Spinal cord (tissue), 10 donors: ENCODE results near the gene EIF5AL1. TPM values are rescaled to one million over a fixed set of nuclear protein-coding genes. Genes with fewer than 3 reads are reported as not detected.

Experiments used
- DNase-seq, 6 donors: peaks; one replicate each; pipeline versions ENCODE4 v3.0.0 to v3.0.0-alpha.2; 2013 to 2015; ENCODE audit warnings: low spot score in 6 of 6, low read depth in 4 of 6
- H3K27ac ChIP-seq: one replicate; pipeline ENCODE4 v1.5.1; 2013; ENCODE audit warnings: low read depth, low read length, control low read depth
- H3K27me3 ChIP-seq: one replicate; pipeline ENCODE4 v1.6.1; 2013; ENCODE audit warnings: low read length; ENCODE audit not compliant: control insufficient read depth, insufficient read depth
- H3K36me3 ChIP-seq: one replicate; pipeline ENCODE4 v1.6.1; 2013; ENCODE audit warnings: low read length; ENCODE audit not compliant: control insufficient read depth, insufficient read depth
- H3K4me1 ChIP-seq: one replicate; pipeline ENCODE4 v1.6.1; 2013; ENCODE audit warnings: low read length; ENCODE audit not compliant: control insufficient read depth, insufficient read depth
- H3K4me3 ChIP-seq: one replicate; pipeline ENCODE4 v1.5.1; 2013; ENCODE audit warnings: low read depth, low read length, control low read depth
- H3K9me3 ChIP-seq: one replicate; pipeline ENCODE4 v1.6.1; 2013; ENCODE audit warnings: low read length; ENCODE audit not compliant: control insufficient read depth, insufficient read depth
- WGBS: methylation state at CpG from one replicate; pipeline ENCODE4 v1.1.5; 2013; ENCODE audit warnings: missing lambda C conversion rate; ENCODE audit not compliant: insufficient coverage; 5-methylcytosine and 5-hydroxymethylcytosine counted together
- polyA plus RNA-seq, 2 donors: library from polyadenylated mRNA; unstranded; fragments of 120-200 nt; gene quantifications; one replicate each; pipeline ENCODE4 v1.2.1, GENCODE V29; 2013; ENCODE audit not compliant: insufficient read length in 2 of 2
- total RNA-seq, 2 donors: library from RNA; depleted of rRNA in 1 of 2; stranded (reverse); fragments of 120-200 nt in 1 of 2; fragments of >200 nt in 1 of 2; gene quantifications; one replicate each; pipeline versions ENCODE4 v1.2.3 to v1.2.4, GENCODE V29; 2013 to 2014
- donor health status: healthy.

EIF5AL1 gene
- total and polyA plus RNA-seq, 4 donors = 0.10 to 4.7 (median 1.2) TPM

GRCh38 chr10:79472951-79473350 is 39.4 kb upstream of the EIF5AL1 start:
- H3K4me1 ChIP-seq = peaks cover 4% of the 10 kb centered on the region
- DNase-seq = no peak
- no peaks in the 10 kb centered on the region for H3K27me3 ChIP-seq
- no peak overlapping the region for H3K4me3 ChIP-seq
- no peaks in the 10 kb centered on the region for H3K9me3 ChIP-seq
- no peaks in the 10 kb centered on the region for H3K36me3 ChIP-seq
- no peak overlapping the region for H3K27ac ChIP-seq
- 70% methylated on average over 3 of the region's 5 CpGs for WGBS

- Histone ChIP-seq H3K36me3 (no peaks in the 10 kb centered on the region), H3K4me1 (peaks cover 4% of the 10 kb centered on the region), H3K27ac (no peak overlapping the region), H3K27me3 (no peaks in the 10 kb centered on the region), H3K4me3 (no peak overlapping the region), H3K9me3 (no peaks in the 10 kb centered on the region)
- WGBS = 92% methylated on average over 4 of the region's 5 CpGs
- DNase-seq = no peak
Observed at GRCh38 chr10:79473496-79474095, 38.7 kb upstream of the EIF5AL1 start.

DNA sequence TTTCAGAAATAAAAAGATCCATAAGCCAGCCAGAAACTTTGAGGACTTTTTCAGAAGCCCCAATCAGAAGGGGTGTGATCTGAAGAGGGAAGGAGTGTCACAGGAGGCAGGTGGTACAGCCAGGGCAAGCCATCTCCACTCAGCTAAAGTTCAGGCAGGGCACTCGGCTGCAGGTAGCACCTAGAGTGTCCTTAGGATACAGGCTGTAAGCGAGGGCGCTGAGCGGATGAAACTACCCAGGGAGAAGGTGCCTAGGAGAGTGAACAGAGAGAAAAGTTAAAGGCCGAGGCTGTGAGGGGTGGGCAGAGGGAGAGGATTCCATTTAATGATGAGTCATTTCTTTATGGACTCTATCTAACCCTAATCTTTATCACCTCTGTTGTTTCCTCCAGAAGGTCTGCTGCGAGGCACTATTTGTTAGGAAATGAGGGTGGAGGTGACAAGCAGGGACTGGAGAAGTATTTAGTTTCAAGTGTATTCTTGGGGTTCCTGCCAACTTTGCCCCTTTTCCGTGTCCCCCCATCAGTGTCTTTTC is 37.1 kb upstream of the EIF5AL1 start:
- no peak overlapping the region for H3K4me3 ChIP-seq
- no peak overlapping the region for H3K27ac ChIP-seq
- no peaks in the 10 kb centered on the region for H3K36me3 ChIP-seq
- H3K27me3 ChIP-seq = no peaks in the 10 kb centered on the region
- 67% methylated on average over 1 of the region's 7 CpGs for WGBS
- H3K9me3 ChIP-seq = no peaks in the 10 kb centered on the region
- H3K4me1 ChIP-seq = no peaks in the 10 kb centered on the region
- DNase-seq = no peak

GRCh38 chr10:79475877-79476276 is 36.5 kb upstream of the EIF5AL1 start:
- H3K9me3 ChIP-seq = no peaks in the 10 kb centered on the region
- WGBS = 100% methylated on average over 1 of the region's 3 CpGs
- H3K36me3 ChIP-seq = no peaks in the 10 kb centered on the region
- no peaks in the 10 kb centered on the region for H3K27me3 ChIP-seq
- DNase-seq = no peak
- no peaks in the 10 kb centered on the region for H3K4me1 ChIP-seq
- H3K4me3 ChIP-seq = no peak overlapping the region
- H3K27ac ChIP-seq = no peak overlapping the region

GRCh38 chr10:79476645-79477044 is 35.7 kb upstream of the EIF5AL1 start:
- Histone ChIP-seq H3K36me3 (no peaks in the 10 kb centered on the region), H3K4me1 (no peaks in the 10 kb centered on the region), H3K9me3 (no peaks in the 10 kb centered on the region), H3K4me3 (no peak overlapping the region), H3K27me3 (no peaks in the 10 kb centered on the region), H3K27ac (no peak overlapping the region)
- DNase-seq = no peak

GRCh38 chr10:79477456-79477855 is 34.9 kb upstream of the EIF5AL1 start:
- H3K36me3 ChIP-seq = no peaks in the 10 kb centered on the region
- no peak overlapping the region for H3K4me3 ChIP-seq
- DNase-seq = no peak
- H3K27me3 ChIP-seq = no peaks in the 10 kb centered on the region
- 89% methylated on average over 3 of the region's 7 CpGs for WGBS
- no peaks in the 10 kb centered on the region for H3K4me1 ChIP-seq
- no peaks in the 10 kb centered on the region for H3K9me3 ChIP-seq
- H3K27ac ChIP-seq = no peak overlapping the region

- Histone ChIP-seq H3K4me3 (no peak overlapping the region), H3K36me3 (no peaks in the 10 kb centered on the region), H3K27ac (no peak overlapping the region), H3K27me3 (no peaks in the 10 kb centered on the region), H3K9me3 (no peaks in the 10 kb centered on the region), H3K4me1 (no peaks in the 10 kb centered on the region)
- WGBS = no CpG with 5 or more reads among the region's 3 CpGs
- no peak for DNase-seq
Observed at GRCh38 chr10:79479283-79479909, 32.9 kb upstream of the EIF5AL1 start.

DNA sequence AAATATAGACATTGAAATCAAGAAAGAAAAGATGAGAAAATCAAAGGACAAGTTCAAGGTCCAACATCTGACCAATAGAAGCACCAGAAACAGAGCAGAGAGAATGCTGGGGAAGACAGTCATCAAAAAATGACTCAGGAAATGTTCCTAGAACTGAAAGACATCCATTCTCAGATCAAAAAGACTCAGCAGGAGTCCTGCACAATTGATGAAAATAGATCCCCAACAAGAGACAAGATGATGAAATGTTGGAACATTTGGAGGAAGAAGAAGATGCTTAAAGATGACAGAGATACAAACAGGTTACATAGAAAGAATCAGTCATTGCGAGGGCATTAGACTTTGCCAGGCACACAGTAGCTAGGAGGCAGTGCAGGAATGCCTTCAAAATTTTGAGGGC is 30.0 kb upstream of the EIF5AL1 start:
- Histone ChIP-seq H3K4me3 (no peak overlapping the region), H3K9me3 (no peaks in the 10 kb centered on the region), H3K27me3 (no peaks in the 10 kb centered on the region), H3K36me3 (no peaks in the 10 kb centered on the region), H3K27ac (no peak overlapping the region), H3K4me1 (peaks cover 1% of the 10 kb centered on the region)
- DNase-seq = no peak
- no CpG with 5 or more reads among the region's 1 CpG for WGBS

- Histone ChIP-seq H3K27me3 (no peaks in the 10 kb centered on the region), H3K4me1 (peaks cover 6% of the 10 kb centered on the region), H3K36me3 (no peaks in the 10 kb centered on the region), H3K27ac (no peak overlapping the region), H3K4me3 (no peak overlapping the region), H3K9me3 (no peaks in the 10 kb centered on the region)
- WGBS = 28% methylated on average over 4 of the region's 4 CpGs
- no peak for DNase-seq
Observed at GRCh38 chr10:79482741-79483140, 29.6 kb upstream of the EIF5AL1 start.

GRCh38 chr10:79483299-79483698 is 29.0 kb upstream of the EIF5AL1 start:
- no peak for DNase-seq
- peaks cover 6% of the 10 kb centered on the region for H3K4me1 ChIP-seq
- no peak overlapping the region for H3K27ac ChIP-seq
- no CpG with 5 or more reads among the region's 3 CpGs for WGBS
- H3K4me3 ChIP-seq = no peak overlapping the region
- H3K9me3 ChIP-seq = no peaks in the 10 kb centered on the region
- no peaks in the 10 kb centered on the region for H3K36me3 ChIP-seq
- H3K27me3 ChIP-seq = no peaks in the 10 kb centered on the region
